OCI-LY7 (cell line): ENCODE measurements around the gene NTRK3. TPM values are rescaled to one million over a fixed set of nuclear protein-coding genes. Genes with fewer than 3 reads are reported as not detected.

Experiments
- BruUV-seq: library from RNA; stranded (reverse); fragments of 400-500 nt; replicated peaks from 2 replicates; lab custom pipeline; 2021; lab: Mats Ljungman, UMichigan
- CTCF ChIA-PET: fragments of 300-600 bp; sonication (Branson Sonifier 250); formaldehyde crosslinking; loops from one replicate; lab custom pipeline; 2022; ENCODE audit warnings: antibody characterized with exemption; ENCODE audit not compliant: unreplicated experiment; lab: Charles Lee
- POLR2A ChIA-PET: fragments of 300-600 bp; sonication (Branson Sonifier 250); formaldehyde crosslinking; loops from one replicate; lab custom pipeline; 2022; ENCODE audit warnings: antibody characterized with exemption; lab: Charles Lee
- DNase-seq: peaks from one replicate; pipeline ENCODE4 v3.0.0-alpha.2; 2015; ENCODE audit warnings: low spot score
- H2AFZ ChIP-seq: fragments of 200-600 bp; sonication (generic), shearing (Covaris generic); 2 replicates; pipeline ENCODE4 v1.6.1; 2014; ENCODE audit warnings: mild to moderate bottlenecking, antibody characterized with exemption, low read length, moderate library complexity
- H3K27ac ChIP-seq: fragments of 200-600 bp; sonication (generic); 2 replicates; pipeline ENCODE4 v1.5.1; 2014; ENCODE audit warnings: mixed run types, low read depth, mild to moderate bottlenecking, moderate library complexity, low read length, inconsistent platforms; ENCODE audit not compliant: poor library complexity, severe bottlenecking
- H3K36me3 ChIP-seq: fragments of 200-600 bp; sonication (generic); 2 replicates; pipeline ENCODE4 v1.6.1; 2014; ENCODE audit warnings: mild to moderate bottlenecking, antibody characterized with exemption, low read length, moderate library complexity, mixed read lengths; ENCODE audit not compliant: insufficient read depth
- H3K4me1 ChIP-seq: fragments of 200-600 bp; sonication (generic); 2 replicates; pipeline ENCODE4 v1.5.1; 2014; ENCODE audit warnings: mild to moderate bottlenecking, low read length; ENCODE audit not compliant: insufficient read depth, poor library complexity, severe bottlenecking
- H3K4me2 ChIP-seq: fragments of 200-600 bp; sonication (generic); 2 replicates; pipeline ENCODE4 v1.6.1; 2014; ENCODE audit warnings: mild to moderate bottlenecking, low read length
- H3K4me3 ChIP-seq: fragments of 200-600 bp; sonication (generic); 2 replicates; pipeline ENCODE4 v1.5.1; 2014; ENCODE audit warnings: mild to moderate bottlenecking, low read depth, low read length; ENCODE audit not compliant: poor library complexity, severe bottlenecking
- H3K79me2 ChIP-seq: fragments of 200-600 bp; sonication (generic); 2 replicates; pipeline ENCODE4 v1.6.1; 2016; ENCODE audit warnings: low read depth, mild to moderate bottlenecking, low read length, moderate library complexity, mixed read lengths; ENCODE audit not compliant: insufficient read depth
- H3K9me2 ChIP-seq: fragments of 200-600 bp; sonication (generic); 2 replicates; pipeline ENCODE4 v1.6.1; 2016; ENCODE audit warnings: mild to moderate bottlenecking, low read length, mixed read lengths; ENCODE audit not compliant: insufficient read depth
- H3K9me3 ChIP-seq: fragments of 200-600 bp; sonication (generic); 2 replicates; pipeline ENCODE4 v1.6.1; 2014; ENCODE audit warnings: mild to moderate bottlenecking, mixed run types, low read length, mixed read lengths
- H4K20me1 ChIP-seq: fragments of 200-600 bp; sonication (generic); 2 replicates; pipeline ENCODE4 v1.6.1; 2014; ENCODE audit warnings: mild to moderate bottlenecking, antibody characterized with exemption, low read length, moderate library complexity, mixed read lengths; ENCODE audit not compliant: insufficient read depth
- CTCF ChIP-seq: fragments of 200-600 bp; sonication (generic); conservative IDR thresholded peaks from 2 replicates; pipeline ENCODE4 v1.5.1; 2014; ENCODE audit warnings: mild to moderate bottlenecking, antibody characterized with exemption, low read length, moderate library complexity, mixed read lengths
- EZH2phosphoT487 ChIP-seq: fragments of 200-600 bp; sonication (generic); IDR thresholded peaks from 2 replicates; pipeline ENCODE4 v1.6.1; 2018; ENCODE audit warnings: low read depth, borderline replicate concordance, mild to moderate bottlenecking, mixed run types, antibody characterized with exemption, low read length, moderate library complexity, mixed read lengths
- intact Hi-C: fragments of 100-400 bp; cut with micrococcal nuclease; formaldehyde crosslinking; loops from one replicate; pipeline ENCODE4 v1.10.0; 2022; ENCODE audit not compliant: unreplicated experiment
- total RNA-seq, 2 experiments: library from RNA; depleted of rRNA in 1 of 2; stranded (reverse); fragments of >200 nt in 1 of 2; shearing (Covaris generic) in 1 of 2; gene quantifications; 2 replicates each; pipeline ENCODE4 v1.2.3, GENCODE V29; 2014 to 2022

NTRK3 gene
- total RNA-seq, 2 experiments from 2014 or later = 0.50 to 2.5 TPM

- Histone ChIP-seq H3K79me2 (no peaks in the 10 kb centered on the region), H3K4me3 (no peak overlapping the region), H3K9me2 (no peaks in the 10 kb centered on the region), H3K36me3 (no peaks in the 10 kb centered on the region), H4K20me1 (no peaks in the 10 kb centered on the region), H3K4me1 (no peaks in the 10 kb centered on the region), H3K4me2 (no peak overlapping the region), H3K9me3 (no peaks in the 10 kb centered on the region), H2AFZ (no peak overlapping the region), H3K27ac (no peak overlapping the region)
- ChIA-PET POLR2A (no interaction called here), CTCF (no interaction called here)
- intact Hi-C loops = no loop called here
- BruUV-seq = no TSS peak
- no peak for TF ChIP-seq CTCF
- DNase-seq = no peak
These were observed 429.4 kb downstream of the NTRK3 start for GRCh38 chr15:87827131-87827530.

- H3K4me1 ChIP-seq = no peaks in the 10 kb centered on the region
- CTCF ChIA-PET = no interaction called here
- no peak for DNase-seq
- H3K9me2 ChIP-seq = no peaks in the 10 kb centered on the region
- TF ChIP-seq EZH2phosphoT487 (no peak), CTCF (no peak)
- no peak overlapping the region for H3K4me2 ChIP-seq
- H3K9me3 ChIP-seq = no peaks in the 10 kb centered on the region
- H3K27ac ChIP-seq = no peak overlapping the region
- no peak overlapping the region for H3K4me3 ChIP-seq
- H3K79me2 ChIP-seq = no peaks in the 10 kb centered on the region
- no peaks in the 10 kb centered on the region for H3K36me3 ChIP-seq
- BruUV-seq = no TSS peak
- H2AFZ ChIP-seq = no peak overlapping the region
- intact Hi-C loops = no loop called here
- POLR2A ChIA-PET = no interaction called here
- H4K20me1 ChIP-seq = no peaks in the 10 kb centered on the region
These were observed 430.3 kb downstream of the NTRK3 start for GRCh38 chr15:87826119-87826747.

GRCh38 chr15:87818756-87819155, 437.8 kb downstream of the NTRK3 start:
- intact Hi-C loops = no loop called here
- H3K79me2 ChIP-seq = no peaks in the 10 kb centered on the region
- POLR2A ChIA-PET = no interaction called here

More at GRCh38 chr15:87818756-87819155, 437.8 kb downstream of the NTRK3 start:
- H3K9me3 ChIP-seq = no peaks in the 10 kb centered on the region
- no peaks in the 10 kb centered on the region for H3K36me3 ChIP-seq
- no peak overlapping the region for H3K4me2 ChIP-seq
- no peaks in the 10 kb centered on the region for H3K9me2 ChIP-seq
- no peak overlapping the region for H3K4me3 ChIP-seq
- no peaks in the 10 kb centered on the region for H4K20me1 ChIP-seq
- H3K27ac ChIP-seq = no peak overlapping the region
- no peak overlapping the region for H2AFZ ChIP-seq
- CTCF ChIA-PET = no interaction called here
- TF ChIP-seq CTCF (no peak), EZH2phosphoT487 (no peak)
- no peak for DNase-seq
- BruUV-seq = no TSS peak
- H3K4me1 ChIP-seq = no peaks in the 10 kb centered on the region
